GM08714 (cell line): ENCODE measurements around the gene GRIA1.
"Not testable (repeated sequence)": the region's sequence is repeated elsewhere in the genome, so short reads cannot be mapped to it uniquely, and the experiment has no call there.

Experiments used
- H3K4me3 ChIP-seq: fragments of 200-500 bp; sonication (Bioruptor generic); 2 replicates; pipeline ENCODE4 v1.5.1; 2014; ENCODE audit warnings: mild to moderate bottlenecking, low read length, inconsistent platforms
- ZNF274 ChIP-seq: IDR thresholded peaks from 2 replicates; pipeline ENCODE4 v1.6.1; 2012; ENCODE audit warnings: mild to moderate bottlenecking, low read depth, low read length

Gene GRIA1

DNA sequence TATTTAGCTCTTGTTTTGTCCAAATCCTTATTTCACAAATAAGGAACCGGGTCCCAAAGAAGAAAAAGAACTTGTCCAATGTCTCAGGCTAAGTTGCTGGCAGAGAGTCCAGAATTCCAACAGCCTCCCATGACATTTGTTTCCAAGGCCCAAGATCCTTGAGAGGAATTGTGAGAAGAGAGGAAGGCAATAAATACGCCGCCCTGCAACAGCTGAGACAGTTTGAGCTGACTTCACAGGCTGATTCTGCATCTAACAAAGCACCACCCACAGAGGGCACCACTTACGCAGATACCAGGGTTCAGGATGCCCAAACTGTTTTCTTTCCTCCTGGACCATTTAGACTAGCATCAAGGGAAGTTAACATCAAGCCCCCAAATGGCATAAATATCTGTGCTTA lies 336.9 kb downstream of the GRIA1 start:
- no peak for TF ChIP-seq ZNF274

DNA sequence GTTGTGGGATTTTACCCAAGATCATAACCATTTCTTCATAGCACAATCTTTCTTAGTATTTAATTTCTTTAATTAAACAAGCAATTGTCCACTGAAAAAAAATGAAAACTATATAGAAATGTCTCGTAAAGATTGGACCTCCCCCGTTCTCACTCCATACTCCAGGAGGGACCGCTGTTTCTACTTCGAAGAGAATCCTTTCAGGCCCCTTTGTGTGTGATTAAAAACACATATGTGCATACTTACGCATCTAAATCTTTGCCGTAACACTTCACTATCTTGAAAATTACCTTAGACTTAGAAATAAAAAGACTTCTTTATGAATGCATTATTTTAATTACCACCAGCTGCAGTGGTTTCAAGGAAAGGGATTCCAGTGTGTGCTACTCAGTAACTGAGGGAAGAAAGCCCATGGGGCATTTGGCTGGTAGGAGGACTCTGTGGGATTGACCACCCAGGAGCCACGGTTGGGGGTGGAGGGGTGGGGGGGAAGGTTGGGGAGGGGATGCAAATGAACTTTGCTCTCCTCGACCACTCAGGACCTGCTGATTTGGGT lies 339.1 kb downstream of the GRIA1 start:
- H3K4me3 ChIP-seq = no peak overlapping the region
- TF ChIP-seq ZNF274 = no peak

More for the DNA sequence above, 336.9 kb downstream of the GRIA1 start:
- no peak overlapping the region for H3K4me3 ChIP-seq

DNA sequence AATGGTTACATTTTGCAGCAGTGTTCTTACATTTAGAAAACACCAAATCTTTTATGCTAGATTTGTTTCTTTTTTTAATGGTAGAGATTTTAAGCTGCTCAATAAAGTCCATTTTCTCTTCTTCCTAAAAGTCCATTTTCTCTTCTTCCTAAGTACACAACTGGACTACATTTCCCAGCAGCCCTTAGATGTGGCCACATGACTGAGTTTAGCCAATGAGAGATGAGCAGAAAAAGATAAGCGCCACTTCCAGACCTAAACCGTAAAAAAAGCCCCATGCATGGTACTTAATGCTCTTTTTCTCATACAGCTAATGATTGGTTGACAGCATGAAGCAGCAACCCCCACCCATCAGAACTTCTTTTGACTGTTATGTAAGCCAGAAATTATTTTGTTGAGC lies 341.5 kb downstream of the GRIA1 start:
- H3K4me3 ChIP-seq = no peak overlapping the region
- TF ChIP-seq ZNF274 = no peak

DNA sequence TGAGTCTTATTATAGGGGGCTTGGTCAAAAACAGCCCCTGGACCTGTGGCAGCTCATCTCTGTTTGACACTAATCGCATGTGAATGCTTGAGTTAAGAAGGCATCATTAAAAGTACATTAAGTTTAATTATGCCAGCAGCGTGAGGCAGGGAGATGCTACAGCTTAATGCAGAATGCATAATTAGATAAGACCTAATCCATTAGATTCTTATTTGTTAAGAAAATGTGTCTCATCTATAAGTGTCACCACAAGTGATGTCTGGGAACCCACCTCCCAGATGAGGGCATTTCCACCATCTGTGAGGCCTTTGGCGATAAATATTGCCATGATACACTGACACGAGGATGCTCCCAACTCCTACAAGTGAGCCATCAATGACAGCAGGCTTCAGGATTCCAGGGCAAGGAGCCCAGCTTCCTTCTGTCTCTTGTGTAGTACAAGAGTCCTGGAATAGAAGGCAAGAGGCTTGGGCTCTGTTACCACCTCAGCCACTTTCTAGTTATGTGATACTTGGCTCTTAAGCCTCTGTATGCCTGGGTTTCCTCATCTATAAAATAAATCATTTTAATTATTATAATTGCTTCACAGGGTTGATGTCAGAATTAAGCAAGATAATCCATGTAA lies 345.5 kb downstream of the GRIA1 start:
- no peak overlapping the region for H3K4me3 ChIP-seq
- no peak for TF ChIP-seq ZNF274

DNA sequence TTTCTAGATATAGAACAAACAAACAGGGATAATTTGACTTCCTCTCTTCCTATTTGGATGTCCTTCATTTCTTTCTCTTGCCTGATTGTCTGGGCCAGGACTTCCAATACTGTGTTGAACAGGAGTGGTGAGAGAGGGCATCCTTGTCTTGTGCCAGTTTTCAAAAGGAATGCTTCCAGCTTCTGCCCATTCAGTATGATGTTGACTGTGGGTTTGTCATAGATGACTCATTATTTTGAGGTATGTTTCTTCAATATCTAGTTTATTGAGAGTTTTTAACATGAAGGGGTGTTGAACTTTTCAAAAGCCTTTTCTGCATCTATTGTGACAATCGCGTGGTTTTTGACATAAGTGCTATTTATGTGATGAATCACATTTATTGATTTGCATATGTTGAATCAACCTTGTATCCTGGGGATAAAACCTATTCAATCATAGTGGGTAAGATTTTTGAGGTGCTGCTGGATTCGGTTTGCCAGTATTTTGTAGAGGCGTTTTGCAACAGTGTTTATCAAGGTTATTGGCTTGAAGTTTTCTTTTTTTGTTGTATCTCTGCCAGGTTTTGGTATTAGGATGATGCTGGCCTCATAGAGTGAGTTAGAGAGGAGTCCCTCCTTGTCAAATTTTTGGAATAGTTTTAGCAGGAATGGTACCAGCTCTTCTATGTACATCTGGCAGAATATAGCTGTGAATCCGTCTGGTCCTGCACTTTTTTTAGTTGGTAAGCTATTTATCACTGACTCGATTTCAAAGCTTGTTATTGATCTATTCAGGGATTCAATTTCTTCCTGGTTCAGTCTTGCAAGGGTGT lies 359.0 kb downstream of the GRIA1 start:
- H3K4me3 ChIP-seq = not testable (repeated sequence)

DNA sequence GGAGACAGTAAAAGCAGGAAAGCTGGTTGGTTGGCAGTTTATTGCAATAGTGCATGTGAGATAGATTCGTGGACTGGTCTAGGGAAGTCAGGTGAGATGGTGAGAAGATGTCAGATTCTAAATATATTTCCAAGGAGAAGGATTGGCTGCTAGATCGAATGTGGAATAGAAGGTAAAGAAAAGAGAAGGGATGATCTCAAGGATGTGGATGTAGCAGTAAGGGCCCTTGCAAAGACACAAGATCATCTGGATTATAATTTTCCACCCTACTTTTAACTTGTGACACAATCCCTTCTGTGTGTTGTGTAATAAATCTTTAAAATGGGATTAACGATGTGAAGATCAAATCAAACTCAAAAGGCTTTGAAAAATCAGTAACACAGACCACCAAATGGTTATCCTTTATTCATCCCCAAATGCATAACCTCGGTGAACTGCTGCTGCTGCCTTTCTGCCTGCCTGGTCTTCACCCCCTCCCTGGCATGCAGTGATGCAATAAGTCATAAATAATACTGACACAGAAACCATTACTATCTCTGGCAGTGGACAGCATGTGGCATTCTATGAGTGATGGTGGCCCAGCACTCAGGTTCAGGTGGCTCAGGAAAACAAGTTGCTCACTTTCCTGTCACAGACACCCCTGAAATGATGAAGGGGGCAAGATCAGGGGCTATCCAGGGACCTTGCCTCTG lies 369.9 kb downstream of the GRIA1 start:
- TF ChIP-seq ZNF274 = no peak
- H3K4me3 ChIP-seq = no peak overlapping the region

DNA sequence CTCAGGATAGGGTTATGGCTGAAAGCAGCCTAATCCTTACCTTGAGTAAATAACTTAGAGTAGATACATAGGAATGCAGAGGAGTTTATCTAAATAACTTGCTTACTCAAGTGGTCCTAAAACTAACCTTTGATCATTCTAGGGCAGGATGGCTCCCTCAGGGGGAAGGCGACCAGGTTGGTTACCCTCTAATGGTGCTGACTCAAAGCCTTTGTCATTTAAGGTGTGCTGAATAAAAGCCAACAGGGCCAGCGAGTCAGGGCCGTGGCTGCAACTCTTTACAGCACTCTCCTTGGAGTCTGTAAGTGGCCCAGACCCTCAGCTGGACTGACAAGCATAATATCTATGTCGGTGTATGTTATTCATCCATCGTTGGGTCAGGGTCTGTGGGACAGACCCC lies 372.4 kb downstream of the GRIA1 start:
- H3K4me3 ChIP-seq = not testable (repeated sequence)
